Lower leg skin (tissue), 3 donors: ENCODE data around the gene LRFN2.

Experiments used
- POLR2A ChIP-seq, 2 donors: fragments of 450-650 bp; IDR thresholded peaks; one replicate each; pipeline ENCODE4 v1.6.1; 2016 to 2017; ENCODE audit warnings: antibody characterized with exemption in 2 of 2, mild to moderate bottlenecking in 1 of 2, moderate library complexity in 1 of 2
- TF ChIP-seq, protein P1 (sequence below), 3 donors: fragments of 450-650 bp; IDR thresholded peaks; one replicate each; pipeline ENCODE4 v1.5.1; 2016; ENCODE audit warnings: antibody characterized with exemption in 3 of 3, mild to moderate bottlenecking in 3 of 3, moderate library complexity in 2 of 3

DNA sequence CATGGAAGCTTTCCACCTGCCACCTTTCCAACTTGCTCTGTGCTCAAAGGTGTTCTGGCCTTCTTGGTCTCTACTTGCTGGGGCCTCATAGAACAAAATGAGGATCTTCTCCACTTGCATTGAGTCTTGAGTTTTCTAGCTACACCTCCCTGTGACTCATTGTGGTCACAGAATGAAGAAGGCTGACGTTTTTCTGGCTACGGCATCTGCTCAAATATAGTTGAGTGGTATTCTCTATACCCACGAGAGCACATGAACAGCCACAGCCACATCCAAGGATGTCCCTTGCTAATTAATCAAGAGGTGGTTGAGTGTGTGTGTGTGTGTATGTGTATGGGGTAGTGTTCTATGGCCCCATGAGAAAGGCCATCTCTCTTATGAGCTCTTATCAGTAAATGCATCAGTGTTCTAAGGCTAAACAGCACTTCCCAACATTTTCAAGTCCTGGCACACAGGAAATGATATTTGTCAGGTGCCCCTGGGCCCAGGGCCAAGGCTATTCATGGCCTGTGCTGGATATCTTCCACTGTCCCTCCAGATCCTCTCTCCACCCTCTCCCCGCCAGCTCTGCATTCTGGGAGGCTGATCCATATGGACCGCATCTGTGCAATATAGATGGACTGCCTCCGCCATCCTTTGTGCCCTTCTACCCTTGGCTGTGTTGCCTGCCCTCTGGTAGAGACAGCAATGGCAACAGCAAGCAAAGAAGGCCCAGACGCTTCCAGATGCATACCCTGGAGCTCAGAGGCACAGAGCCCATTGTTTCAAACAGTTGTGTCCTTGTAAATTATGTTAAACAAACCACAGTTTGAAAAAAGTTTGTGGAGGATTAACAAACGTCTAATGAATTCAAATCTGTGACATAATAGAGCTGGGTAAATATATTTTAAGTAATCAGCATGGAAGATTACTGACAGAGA, 150.2 kb downstream of the LRFN2 start:
- no peak for TF ChIP-seq POLR2A (IDR thresholded peaks at IDR 0.05)
- TF ChIP-seq, protein P1, sequence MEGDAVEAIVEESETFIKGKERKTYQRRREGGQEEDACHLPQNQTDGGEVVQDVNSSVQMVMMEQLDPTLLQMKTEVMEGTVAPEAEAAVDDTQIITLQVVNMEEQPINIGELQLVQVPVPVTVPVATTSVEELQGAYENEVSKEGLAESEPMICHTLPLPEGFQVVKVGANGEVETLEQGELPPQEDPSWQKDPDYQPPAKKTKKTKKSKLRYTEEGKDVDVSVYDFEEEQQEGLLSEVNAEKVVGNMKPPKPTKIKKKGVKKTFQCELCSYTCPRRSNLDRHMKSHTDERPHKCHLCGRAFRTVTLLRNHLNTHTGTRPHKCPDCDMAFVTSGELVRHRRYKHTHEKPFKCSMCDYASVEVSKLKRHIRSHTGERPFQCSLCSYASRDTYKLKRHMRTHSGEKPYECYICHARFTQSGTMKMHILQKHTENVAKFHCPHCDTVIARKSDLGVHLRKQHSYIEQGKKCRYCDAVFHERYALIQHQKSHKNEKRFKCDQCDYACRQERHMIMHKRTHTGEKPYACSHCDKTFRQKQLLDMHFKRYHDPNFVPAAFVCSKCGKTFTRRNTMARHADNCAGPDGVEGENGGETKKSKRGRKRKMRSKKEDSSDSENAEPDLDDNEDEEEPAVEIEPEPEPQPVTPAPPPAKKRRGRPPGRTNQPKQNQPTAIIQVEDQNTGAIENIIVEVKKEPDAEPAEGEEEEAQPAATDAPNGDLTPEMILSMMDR (IDR thresholded peaks at IDR 0.05): no peak
